IMR-90 (cell line): ENCODE results near the gene CCN6. TPM values are rescaled to one million over a fixed set of nuclear protein-coding genes. Genes with fewer than 3 reads are reported as not detected.

ENCODE experiments used
- ATAC-seq: fragments of 200-7000 bp; cut with Tn5 transposase; 2 replicates; pipeline ENCODE4 v1.9.1; 2020; ENCODE audit warnings: low read depth, mild to moderate bottlenecking, moderate library complexity
- BruUV-seq: library from RNA; stranded (reverse); fragments of 400-500 nt; replicated peaks from 2 replicates; lab custom pipeline; 2021; lab: Mats Ljungman, UMichigan
- CTCF ChIA-PET: fragments of 300-600 bp; formaldehyde crosslinking; extraction: SDS; loops from one replicate; lab custom pipeline; 2021; ENCODE audit warnings: antibody characterized with exemption; lab: Yijun Ruan, JAX
- POLR2A ChIA-PET: fragments of 300-600 bp; sonication (Branson Sonifier 250); formaldehyde crosslinking; loops from one replicate; lab custom pipeline; 2022; ENCODE audit warnings: antibody characterized with exemption; ENCODE audit not compliant: unreplicated experiment; lab: Charles Lee
- DNase-seq: peaks from one replicate; pipeline ENCODE4 v3.0.0; 2013
- H2AFZ ChIP-seq: replicated peaks from 2 replicates; pipeline ENCODE3; 2013; ENCODE audit warnings: low read length, mild to moderate bottlenecking; ENCODE audit not compliant: poor library complexity
- H2AK5ac ChIP-seq: 2 replicates; pipeline ENCODE4 v1.6.1; 2013; ENCODE audit warnings: low read depth, low read length, inconsistent platforms
- H2AK9ac ChIP-seq: replicated peaks from 2 replicates; pipeline ENCODE3; 2013; ENCODE audit warnings: mild to moderate bottlenecking, low read depth, low read length, moderate library complexity; ENCODE audit not compliant: poor library complexity
- H2BK120ac ChIP-seq: 2 replicates; pipeline ENCODE4 v1.6.1; 2013; ENCODE audit warnings: low read depth, low read length, inconsistent platforms
- H2BK15ac ChIP-seq: 3 replicates; pipeline ENCODE4 v1.6.1; 2013; ENCODE audit warnings: low read depth, low read length, inconsistent platforms
- H2BK20ac ChIP-seq: 2 replicates; pipeline ENCODE4 v1.6.1; 2013; ENCODE audit warnings: low read depth, mild to moderate bottlenecking, inconsistent platforms, low read length, moderate library complexity
- H2BK5ac ChIP-seq: 2 replicates; pipeline ENCODE4 v1.6.1; 2013; ENCODE audit warnings: mild to moderate bottlenecking, low read depth, low read length, inconsistent platforms; ENCODE audit not compliant: poor library complexity, severe bottlenecking
- H3K14ac ChIP-seq: replicated peaks from 2 replicates; pipeline ENCODE4 v1.6.1; 2013; ENCODE audit warnings: low read depth, low read length, inconsistent platforms
- H3K18ac ChIP-seq: 2 replicates; pipeline ENCODE4 v1.6.1; 2013; ENCODE audit warnings: low read depth, low read length, control low read depth
- H3K23ac ChIP-seq: 2 replicates; pipeline ENCODE4 v1.6.1; 2013; ENCODE audit warnings: low read depth, low read length, inconsistent platforms
- H3K27ac ChIP-seq: 2 replicates; pipeline ENCODE4 v1.5.1; 2013; ENCODE audit warnings: mild to moderate bottlenecking, control low read depth, low read length; ENCODE audit not compliant: insufficient read depth
- H3K27me3 ChIP-seq: 2 replicates; pipeline ENCODE4 v1.6.1; 2013; ENCODE audit warnings: low read length; ENCODE audit not compliant: control insufficient read depth, insufficient read depth
- H3K36me3 ChIP-seq: 2 replicates; pipeline ENCODE4 v1.6.1; 2013; ENCODE audit warnings: low read length, mixed read lengths; ENCODE audit not compliant: control insufficient read depth, insufficient read depth
- H3K4ac ChIP-seq: 2 replicates; pipeline ENCODE4 v1.6.1; 2013; ENCODE audit warnings: low read depth, low read length, inconsistent platforms
- H3K4me1 ChIP-seq: 2 replicates; pipeline ENCODE4 v1.6.1; 2013; ENCODE audit warnings: low read length, mixed read lengths; ENCODE audit not compliant: control insufficient read depth, insufficient read depth
- H3K4me2 ChIP-seq: 2 replicates; pipeline ENCODE4 v1.6.1; 2013; ENCODE audit warnings: low read depth, mild to moderate bottlenecking, control low read depth, low read length, moderate library complexity
- H3K4me3 ChIP-seq: 2 replicates; pipeline ENCODE4 v1.5.1; 2013; ENCODE audit warnings: low read depth, mild to moderate bottlenecking, control low read depth, low read length, moderate library complexity; ENCODE audit not compliant: insufficient read depth
- H3K56ac ChIP-seq: 2 replicates; pipeline ENCODE4 v1.6.1; 2013; ENCODE audit warnings: low read length, inconsistent platforms; ENCODE audit not compliant: insufficient read depth; ENCODE audit errors: extremely low read depth
- H3K79me1 ChIP-seq, 2 experiments: 2 replicates each; pipeline ENCODE4 v1.6.1; 2013; ENCODE audit warnings: low read length in 2 of 2, inconsistent platforms in 1 of 2, low read depth in 1 of 2
- H3K9ac ChIP-seq: 2 replicates; pipeline ENCODE4 v1.6.1; 2013; ENCODE audit warnings: low read depth, low read length, control low read depth
- H3K9me1 ChIP-seq: 2 replicates; pipeline ENCODE4 v1.6.1; 2013; ENCODE audit warnings: low read length, inconsistent platforms; ENCODE audit not compliant: insufficient read depth
- H3K9me3 ChIP-seq: 2 replicates; pipeline ENCODE4 v1.6.1; 2013; ENCODE audit warnings: low read length; ENCODE audit not compliant: control insufficient read depth, insufficient read depth
- H4K20me1 ChIP-seq: 2 replicates; pipeline ENCODE4 v1.6.1; 2013; ENCODE audit warnings: low read length, inconsistent platforms; ENCODE audit not compliant: insufficient read depth
- H4K5ac ChIP-seq: 2 replicates; pipeline ENCODE4 v1.6.1; 2013; ENCODE audit warnings: mild to moderate bottlenecking, low read depth, low read length, control low read depth
- H4K8ac ChIP-seq, 2 experiments: 2 replicates each; pipeline ENCODE4 v1.6.1; 2013; ENCODE audit warnings: low read depth in 2 of 2, low read length in 2 of 2, control low read depth in 1 of 2, inconsistent platforms in 1 of 2
- H4K91ac ChIP-seq: 2 replicates; pipeline ENCODE4 v1.6.1; 2013; ENCODE audit warnings: low read depth, low read length, inconsistent platforms; ENCODE audit not compliant: insufficient read depth
- BHLHE40 ChIP-seq: fragments of 150-350 bp; IDR thresholded peaks from 2 replicates; pipeline ENCODE4 v1.6.1; 2016; ENCODE audit warnings: mild to moderate bottlenecking, low read depth, low read length
- CEBPB ChIP-seq: IDR thresholded peaks from 2 replicates; pipeline ENCODE4 v1.6.1; 2012; ENCODE audit warnings: low read depth, low read length, improper control_type of control experiment
- CHD1 ChIP-seq: IDR thresholded peaks from 2 replicates; pipeline ENCODE4 v1.6.1; 2012; ENCODE audit warnings: low read depth, low read length, improper control_type of control experiment
- CTCF ChIP-seq: conservative IDR thresholded peaks from 2 replicates; pipeline ENCODE4 v1.5.1; 2012; ENCODE audit warnings: mild to moderate bottlenecking, low read depth, low read length, improper control_type of control experiment
- ELK1 ChIP-seq: fragments of 150-350 bp; IDR thresholded peaks from 2 replicates; pipeline ENCODE4 v1.6.1; 2016; ENCODE audit warnings: low read depth, mild to moderate bottlenecking, low read length, moderate library complexity, borderline replicate concordance
- FOS ChIP-seq: fragments of 150-350 bp; IDR thresholded peaks from 2 replicates; pipeline ENCODE4 v1.6.1; 2016; ENCODE audit warnings: low read depth, low read length
- MAZ ChIP-seq: IDR thresholded peaks from 2 replicates; pipeline ENCODE4 v1.6.1; 2012; ENCODE audit warnings: low read depth, mild to moderate bottlenecking, low read length, improper control_type of control experiment, moderate library complexity, borderline replicate concordance
- NFE2L2 ChIP-seq: fragments of 150-350 bp; IDR thresholded peaks from 2 replicates; pipeline ENCODE4 v1.6.1; 2016; ENCODE audit warnings: low read depth, mild to moderate bottlenecking, low read length
- POLR2A ChIP-seq: IDR thresholded peaks from 2 replicates; pipeline ENCODE4 v1.6.1; 2012; ENCODE audit warnings: mild to moderate bottlenecking, low read depth, low read length
- RAD21 ChIP-seq: IDR thresholded peaks from 2 replicates; pipeline ENCODE4 v1.6.1; 2012; ENCODE audit warnings: low read length, improper control_type of control experiment
- RCOR1 ChIP-seq: IDR thresholded peaks from 2 replicates; pipeline ENCODE4 v1.6.1; 2012; ENCODE audit warnings: mild to moderate bottlenecking, low read length, improper control_type of control experiment; ENCODE audit not compliant: insufficient replicate concordance
- RFX5 ChIP-seq: IDR thresholded peaks from 2 replicates; pipeline ENCODE4 v1.8.0; 2012; ENCODE audit warnings: low read depth, mild to moderate bottlenecking, low read length, moderate library complexity
- SMC3 ChIP-seq: fragments of 150-350 bp; IDR thresholded peaks from 2 replicates; pipeline ENCODE4 v1.6.1; 2016; ENCODE audit warnings: low read depth, mild to moderate bottlenecking, antibody characterized with exemption, low read length, moderate library complexity
- USF2 ChIP-seq: fragments of 150-350 bp; IDR thresholded peaks from 2 replicates; pipeline ENCODE4 v1.6.1; 2017; ENCODE audit warnings: mild to moderate bottlenecking, antibody characterized with exemption, low read length, low read depth
- WGBS, 2 experiments: methylation state at CpG; one replicate each; pipeline versions ENCODE4 v1.1.5 to v1.1.7; 2013; ENCODE audit warnings: missing lambda C conversion rate in 2 of 2; ENCODE audit not compliant: insufficient read length in 1 of 2; ENCODE audit errors: extremely low coverage in 2 of 2; 5-methylcytosine and 5-hydroxymethylcytosine counted together
- dilution Hi-C: fragments of 300-500 bp; cut with HindIII; formaldehyde crosslinking; loops from one replicate; pipeline ENCODE4 v1.14.3; 2018; ENCODE audit warnings: low sequenced_read_pairs; ENCODE audit not compliant: unreplicated experiment
- in situ Hi-C: fragments of 300-500 bp; cut with MboI; formaldehyde crosslinking; loops from 3 replicates; pipeline ENCODE4 v1.14.3; 2019; ENCODE audit warnings: low sequenced_read_pairs, inconsistent platforms, mixed read lengths
- intact Hi-C: fragments of 100-400 bp; cut with micrococcal nuclease; formaldehyde crosslinking; loops from 2 replicates; pipeline ENCODE4 v1.10.0; 2022
- polyA plus RNA-seq, 3 experiments: library from polyadenylated mRNA; depleted of rRNA; stranded (reverse); fragments of >200 nt; gene quantifications; 2 replicates each; pipeline ENCODE4 v1.2.3, GENCODE V29; 2012; ENCODE audit warnings: low replicate concordance in 1 of 3
- total RNA-seq: library from RNA; depleted of rRNA; stranded (reverse); fragments of >200 nt; gene quantifications from 2 replicates; pipeline ENCODE4 v1.2.3, GENCODE V29; 2012

The CCN6 gene
- total and polyA plus RNA-seq, 2 of the 4 experiments (the other 2 are of a cell fraction), result not detected

GRCh38 chr6:112106562-112106961 is 52.7 kb downstream of the CCN6 start:
- Histone ChIP-seq H3K9me1 (peaks cover 6% of the 10 kb centered on the region; the same call in 1 of the 2 replicates), H3K27ac (no peak overlapping the region), H3K14ac (no peak overlapping the region), H3K9ac (no peak overlapping the region), H3K18ac (no peak overlapping the region), H3K79me1 (no peaks in the 10 kb centered on the region), H2BK20ac (no peak overlapping the region), H3K27me3 (no peaks in the 10 kb centered on the region), H4K91ac (no peak overlapping the region), H4K20me1 (no peaks in the 10 kb centered on the region), H3K23ac (no peak overlapping the region; the same call in 1 of the 2 replicates), H4K5ac (no peak overlapping the region), H3K4ac (no peak overlapping the region), H3K4me1 (peaks cover 2% of the 10 kb centered on the region; the same call in 1 of the 2 replicates), H3K36me3 (peaks cover 25% of the 10 kb centered on the region), H2BK5ac (no peak overlapping the region), H2AFZ (no peak overlapping the region), H2AK9ac (peak overlapping the region; percentile 61), H2AK5ac (no peak overlapping the region), H3K9me3 (no peaks in the 10 kb centered on the region), H2BK15ac (no peak overlapping the region), H3K4me3 (no peak overlapping the region), H2BK120ac (no peak overlapping the region), H3K4me2 (no peak overlapping the region), H4K8ac (no peak overlapping the region), H3K56ac (no peak overlapping the region)
- dilution Hi-C loops, result no loop called here
- DNase-seq (no peak), ATAC-seq (no peak)
- intact Hi-C loops, result no loop called here
- ChIA-PET CTCF (no interaction called here), POLR2A (no interaction called here)
- BruUV-seq, result no TSS peak
- TF ChIP-seq FOS (no peak), CEBPB (no peak), SMC3 (no peak), CHD1 (no peak), NFE2L2 (no peak), CTCF (no peak), MAZ (no peak), USF2 (no peak), BHLHE40 (no peak), ELK1 (no peak), POLR2A (no peak), RFX5 (no peak), RCOR1 (no peak), RAD21 (no peak)
- WGBS, 2 experiments, result no CpG with 5 or more reads among the region's 2 CpGs
- in situ Hi-C loops, result no loop called here
